DMS 273 (cell line): Measurements from ENCODE around the gene TRIM45.
A peak's percentile ranks its signal among the peaks of the same experiment; 100 is the strongest.
"Not testable (repeated sequence)": the region's sequence is repeated elsewhere in the genome, so short reads cannot be mapped to it uniquely, and the experiment has no call there.

Experiments used
- DNase-seq: peaks from one replicate; lab custom pipeline; 2025; ENCODE audit not compliant: unreplicated experiment; lab: John Stamatoyannopoulos, UW

The TRIM45 gene

GRCh38 chr1:117136749-117137148, 15.2 kb upstream of the TRIM45 start:
- no peak for DNase-seq

DNA sequence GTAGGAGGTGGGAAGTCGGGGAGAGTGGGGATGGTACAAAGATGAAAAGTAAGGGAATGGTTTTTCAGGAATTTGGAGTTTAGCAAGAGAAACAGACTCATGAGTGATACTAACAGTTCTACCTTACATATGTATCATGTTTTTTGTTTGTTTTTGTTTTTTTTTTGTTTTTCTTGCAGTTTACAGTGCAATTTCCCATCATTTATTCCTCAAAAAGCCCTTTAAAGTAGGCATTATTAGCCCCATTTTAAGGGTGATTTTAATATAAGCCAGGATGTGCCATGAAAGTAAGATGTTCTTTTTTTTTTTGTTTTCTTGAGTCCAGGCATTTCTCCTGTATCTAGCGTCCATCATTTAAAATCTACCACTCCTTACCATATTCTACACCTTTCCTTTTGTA, 13.8 kb upstream of the TRIM45 start:
- DNase-seq, result no peak

GRCh38 chr1:117130526-117130925, 9.0 kb upstream of the TRIM45 start:
- DNase-seq, result no peak

DNA sequence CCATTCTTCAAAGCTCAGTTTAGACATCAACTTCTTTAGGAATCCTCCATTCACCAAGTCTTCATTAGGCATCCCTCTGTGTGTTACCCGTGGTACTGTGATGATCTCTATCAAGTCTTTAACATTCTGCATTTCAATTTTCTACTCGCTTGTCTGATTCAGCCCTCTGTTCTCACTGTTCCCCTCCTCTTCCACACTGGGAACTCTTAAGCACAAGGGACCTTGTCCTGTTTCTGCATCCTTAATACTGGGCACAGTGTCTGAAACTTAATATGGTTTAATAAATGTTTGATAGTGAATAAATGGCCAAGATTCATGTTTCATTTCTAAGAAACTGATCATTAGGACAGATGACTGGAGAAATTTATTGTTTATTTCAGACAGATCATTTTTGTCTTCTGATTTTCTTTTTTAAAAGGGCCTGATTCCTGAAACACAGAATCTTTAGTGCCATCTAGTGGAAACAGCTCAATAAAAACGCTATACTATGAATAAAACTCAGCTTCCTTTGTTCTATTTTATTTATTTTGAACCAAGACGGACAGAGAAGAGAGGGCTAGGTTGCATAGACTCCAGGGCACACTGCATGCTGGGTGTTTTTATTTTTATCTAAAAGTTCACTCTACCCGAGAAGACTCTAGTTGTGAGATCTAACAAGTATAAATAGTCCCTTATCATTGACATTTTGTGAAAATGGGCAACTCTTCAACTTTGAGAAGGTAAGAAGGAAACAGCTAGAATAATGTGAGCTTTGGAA, 7.0 kb upstream of the TRIM45 start:
- DNase-seq, result peak; percentile 68

DNA sequence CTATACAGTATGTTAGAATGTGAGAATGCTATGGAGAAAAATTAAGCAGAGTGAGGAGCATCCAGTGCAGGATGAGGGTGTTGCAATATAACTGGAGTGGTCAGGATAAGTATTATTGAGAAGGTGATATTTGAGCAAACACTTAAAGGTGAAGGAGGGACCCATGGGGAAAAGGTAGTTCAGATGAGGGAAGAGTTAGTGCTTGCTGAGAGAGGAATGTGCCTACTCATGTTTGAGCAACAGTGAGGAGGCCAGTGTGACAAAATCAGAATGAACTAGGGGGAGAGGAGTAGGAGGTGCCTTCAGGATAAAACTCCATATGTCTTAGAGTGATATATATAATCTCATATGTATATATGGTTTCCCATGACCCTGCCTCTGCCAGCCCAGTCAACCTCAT, 6.2 kb upstream of the TRIM45 start:
- DNase-seq, result no peak

- DNase-seq, result no peak
Observed at GRCh38 chr1:117124661-117125060, 3.1 kb upstream of the TRIM45 start.

DNA sequence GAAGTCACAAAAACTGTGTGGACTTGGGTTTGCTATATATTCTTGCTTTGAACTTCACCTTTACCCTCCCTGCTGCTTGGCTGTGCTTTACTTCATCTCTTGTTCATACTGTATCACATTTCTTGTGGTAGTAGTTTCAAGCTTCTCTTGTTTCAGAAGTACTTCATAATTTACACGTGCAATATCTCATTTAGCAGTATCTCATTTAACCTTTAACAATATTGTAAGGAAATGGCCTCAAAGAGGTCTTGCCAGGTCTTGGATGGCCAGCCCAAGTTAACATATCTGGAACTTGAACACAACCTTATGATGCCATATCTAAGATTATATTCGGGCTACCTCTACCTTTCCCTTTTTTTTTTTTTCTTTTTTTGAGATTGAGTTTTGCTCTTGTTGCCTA, 1.7 kb upstream of the TRIM45 start:
- no peak for DNase-seq

- no peak for DNase-seq
Observed at GRCh38 chr1:117122330-117123025, 929 bp upstream of the TRIM45 start.

DNA sequence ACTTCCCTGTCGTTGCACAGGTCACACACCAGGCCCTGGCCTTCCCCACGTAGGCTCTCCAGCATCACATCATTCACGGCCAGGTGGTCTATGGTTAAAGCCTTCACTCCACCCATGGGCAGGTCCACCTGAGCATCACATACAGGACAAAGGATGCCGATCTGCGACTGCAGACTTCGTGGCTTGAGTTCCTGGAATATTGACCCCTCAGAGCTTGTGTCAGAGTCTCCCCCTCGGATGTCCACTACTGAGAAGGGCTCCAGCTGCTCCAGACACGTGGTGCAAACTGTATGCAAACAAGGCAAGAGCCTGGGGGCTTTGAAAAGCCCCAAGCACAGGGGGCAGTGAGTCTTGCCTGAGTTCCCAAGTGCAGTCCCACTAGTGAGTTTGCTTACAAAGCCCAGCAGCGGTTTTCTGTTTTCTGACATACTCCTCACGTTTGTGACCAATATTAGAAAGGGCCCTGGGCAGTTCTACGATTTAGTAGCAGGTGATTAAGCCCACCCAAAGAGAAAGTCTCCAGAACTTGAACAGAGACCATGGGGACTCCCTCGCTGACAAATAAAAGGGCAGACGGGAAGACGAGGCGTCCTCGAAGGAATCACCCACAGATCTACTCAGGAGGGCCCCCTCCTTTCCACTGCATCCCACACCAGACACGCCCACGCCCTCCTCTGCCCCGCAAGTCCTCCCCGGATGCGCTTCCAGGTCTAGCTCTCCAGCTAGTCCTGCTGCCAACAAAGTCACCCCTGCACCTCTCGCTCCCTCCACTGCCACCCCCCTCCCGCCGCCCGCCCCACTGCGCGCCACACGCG, 568 bp downstream of the TRIM45 start:
- DNase-seq, result peak; percentile 80

- not testable (repeated sequence) for DNase-seq
Observed at GRCh38 chr1:117119144-117119543, 2.4 kb downstream of the TRIM45 start.

- no peak for DNase-seq
Observed at GRCh38 chr1:117118137-117118536, 3.4 kb downstream of the TRIM45 start.

GRCh38 chr1:117117697-117118096, 3.9 kb downstream of the TRIM45 start:
- DNase-seq, result no peak

GRCh38 chr1:117116784-117117130, 4.8 kb downstream of the TRIM45 start:
- no peak for DNase-seq

DNA sequence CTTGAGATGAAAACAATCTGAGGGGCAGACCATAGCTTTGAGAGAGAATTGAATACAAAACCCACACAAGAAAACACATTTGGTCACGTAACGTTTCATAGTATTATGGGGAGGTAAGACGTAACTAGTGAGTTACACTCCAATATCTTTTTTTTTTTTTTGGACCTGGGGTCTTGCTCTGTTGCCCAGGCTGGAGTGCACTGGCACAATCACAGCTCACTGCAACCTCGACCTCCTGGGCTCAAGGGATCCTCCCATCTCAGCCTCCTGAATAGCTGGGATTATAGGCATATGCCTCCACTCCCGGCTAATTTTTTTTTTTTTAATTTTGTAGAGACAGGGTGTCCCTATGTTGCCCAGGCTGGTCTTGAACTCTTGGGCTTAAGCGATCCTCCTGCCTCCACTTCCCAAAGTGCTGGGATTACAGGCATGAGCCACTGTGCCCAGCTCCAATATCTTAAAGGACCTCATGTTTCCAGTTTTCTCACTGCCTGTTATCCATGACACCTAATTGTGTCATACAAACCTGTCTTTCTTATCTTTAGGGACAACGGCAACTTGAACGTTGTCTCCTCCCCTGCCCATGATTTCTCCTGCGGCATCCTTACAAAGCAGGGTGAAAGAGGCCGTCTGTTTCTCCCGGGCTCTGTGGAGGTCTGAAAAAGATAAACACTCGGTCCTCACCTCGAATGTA, 5.3 kb downstream of the TRIM45 start:
- no peak for DNase-seq

GRCh38 chr1:117114877-117115276, 6.7 kb downstream of the TRIM45 start:
- no peak for DNase-seq

- peak; percentile 62 for DNase-seq
Observed at GRCh38 chr1:117113199-117113598, 8.3 kb downstream of the TRIM45 start.

GRCh38 chr1:117112047-117112717, 9.4 kb downstream of the TRIM45 start:
- no peak for DNase-seq

GRCh38 chr1:117110774-117111173, 10.8 kb downstream of the TRIM45 start:
- no peak for DNase-seq

DNA sequence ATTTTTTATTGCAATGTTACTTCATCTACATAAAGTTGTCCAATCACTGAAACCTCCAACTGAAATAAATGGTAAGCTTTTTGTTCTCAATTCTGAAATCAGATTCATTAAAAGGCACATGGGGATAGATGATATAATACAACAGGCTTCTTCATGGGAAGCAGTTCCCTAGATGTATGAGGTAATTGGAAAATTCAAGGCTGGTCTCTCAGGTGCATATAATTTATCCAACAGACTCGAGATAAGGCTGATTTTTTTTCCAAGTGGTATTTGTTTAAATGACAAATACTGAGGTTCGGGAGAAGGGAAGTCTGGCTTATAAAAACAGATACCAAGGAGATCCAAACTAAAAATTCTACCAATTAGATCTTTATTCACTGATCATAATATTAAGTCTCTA, 14.2 kb downstream of the TRIM45 start:
- no peak for DNase-seq

DNA sequence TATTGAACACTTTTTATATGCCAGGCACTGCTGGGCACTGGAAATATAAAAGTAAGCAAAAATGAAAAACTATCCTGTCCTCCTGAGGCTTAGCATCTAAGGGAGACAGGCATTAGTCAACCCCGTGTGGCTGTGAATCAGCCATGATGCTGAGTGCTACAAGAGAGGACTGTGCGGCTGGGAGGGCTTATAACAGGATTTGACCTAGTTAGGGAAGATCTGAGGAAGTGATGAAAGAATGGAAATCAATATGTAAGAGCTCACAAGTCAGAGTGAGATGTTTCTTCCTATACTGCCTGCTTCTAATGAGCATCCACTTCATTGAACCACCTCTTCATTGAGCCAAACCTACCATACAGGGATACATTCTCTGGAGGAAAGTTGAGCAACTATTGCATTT, 15.1 kb downstream of the TRIM45 start:
- no peak for DNase-seq

GRCh38 chr1:117105722-117106121, 15.8 kb downstream of the TRIM45 start:
- no peak for DNase-seq
